OCI-M1 (cell line): ENCODE results near the gene MAU2.
"Not testable (repeated sequence)": the region's sequence is repeated elsewhere in the genome, so short reads cannot be mapped to it uniquely, and the experiment has no call there.

Experiments used
- DNase-seq: peaks from one replicate; lab custom pipeline; 2025; lab: John Stamatoyannopoulos, UW

MAU2 gene

GRCh38 chr19:19384486-19384885 is 63.9 kb downstream of the MAU2 start:
- DNase-seq = no peak

- DNase-seq = peak; percentile 99
These were observed 64.7 kb downstream of the MAU2 start for GRCh38 chr19:19385131-19385895.

GRCh38 chr19:19385896-19386869 is 65.6 kb downstream of the MAU2 start:
- peak; percentile 85 for DNase-seq

- no peak for DNase-seq
These were observed 66.5 kb downstream of the MAU2 start for GRCh38 chr19:19387108-19387507.

- peak; percentile 13 for DNase-seq
These were observed 68.2 kb downstream of the MAU2 start for GRCh38 chr19:19388568-19389555.

- DNase-seq = not testable (repeated sequence)
These were observed 69.1 kb downstream of the MAU2 start for GRCh38 chr19:19389683-19390082.

- not testable (repeated sequence) for DNase-seq
These were observed 73.7 kb downstream of the MAU2 start for GRCh38 chr19:19394333-19394732.

- no peak for DNase-seq
These were observed 79.3 kb downstream of the MAU2 start for GRCh38 chr19:19399733-19400433.

GRCh38 chr19:19402656-19403372 is 82.2 kb downstream of the MAU2 start:
- peak; percentile 63 for DNase-seq

GRCh38 chr19:19403373-19403901 is 82.8 kb downstream of the MAU2 start:
- DNase-seq = peak; percentile 49

- DNase-seq = peak; percentile 94
These were observed 84.5 kb downstream of the MAU2 start, which contains the start of gene GATAD2A for GRCh38 chr19:19404879-19405860. Gene GATAD2A, plus strand, starts transcription at chr19:19405675. Its CDS starts 59,671 bp downstream, at chr19:19465346.

- peak; percentile 78 for DNase-seq
These were observed 85.6 kb downstream of the MAU2 start for GRCh38 chr19:19405971-19406877.

GRCh38 chr19:19406878-19407632 is 86.4 kb downstream of the MAU2 start:
- peak; percentile 84 for DNase-seq

GRCh38 chr19:19407633-19407930 is 87.0 kb downstream of the MAU2 start:
- DNase-seq = no peak
